GM18526 (cell line): ENCODE results near the gene NDUFC2.

Source experiments
- POLR2A ChIP-seq: IDR thresholded peaks from 3 replicates; pipeline ENCODE4 v1.6.1; 2011; ENCODE audit not compliant: insufficient read length; ENCODE audit errors: extremely low read depth

The NDUFC2 gene

GRCh38 chr11:78021611-78022010, 58.1 kb downstream of the NDUFC2 start:
- TF ChIP-seq POLR2A, result no peak

DNA sequence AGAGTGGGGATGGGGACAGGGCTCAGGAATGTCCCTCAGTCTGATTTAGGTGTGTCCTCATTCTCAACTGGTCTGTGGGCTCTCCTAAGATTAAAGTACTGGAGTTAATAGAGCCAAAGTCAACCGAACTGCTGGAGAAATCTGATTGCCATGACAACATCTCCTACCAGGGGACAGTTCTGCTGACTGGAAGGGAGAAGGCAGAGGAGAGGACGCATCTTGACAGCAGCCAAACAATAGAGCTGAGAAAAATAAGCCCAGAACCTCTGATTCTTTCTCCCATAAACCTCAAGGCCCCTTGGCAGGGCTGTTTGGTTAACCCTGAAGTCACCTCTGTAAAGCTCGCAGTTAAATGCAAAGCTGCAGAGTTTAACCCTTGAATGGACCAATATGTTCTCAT, 59.4 kb downstream of the NDUFC2 start:
- TF ChIP-seq POLR2A, result no peak

DNA sequence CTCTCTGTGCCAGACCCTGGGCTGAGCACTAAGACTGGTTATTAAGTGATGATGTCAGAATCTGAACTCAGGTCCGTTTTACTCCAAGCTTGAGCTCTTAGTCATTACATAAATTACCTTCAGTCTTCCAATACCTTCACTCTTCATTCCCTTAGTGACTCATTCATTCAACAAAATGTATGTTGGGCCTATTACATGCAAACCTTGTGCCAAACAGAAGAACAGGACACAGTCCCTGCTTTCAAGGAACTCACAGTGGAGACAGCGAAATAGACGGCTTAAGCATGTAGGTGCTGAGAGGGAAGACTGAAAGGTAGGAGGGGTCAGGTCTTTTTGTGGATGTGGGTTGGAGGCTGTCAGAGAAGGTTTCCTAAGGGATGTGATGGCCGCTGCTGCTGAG, 59.9 kb downstream of the NDUFC2 start:
- TF ChIP-seq POLR2A, result no peak
